Measurements from ENCODE around the gene DTX1.
"Not testable (repeated sequence)": the region's sequence is repeated elsewhere in the genome, so short reads cannot be mapped to it uniquely, and the experiment has no call there.

DTX1 gene

GRCh38 chr12:113140706-113141105, 84.2 kb downstream of the DTX1 start:
- no peak for DNase-seq

GRCh38 chr12:113141716-113142115, 85.2 kb downstream of the DTX1 start:
- not testable (repeated sequence) for DNase-seq

GRCh38 chr12:113142173-113142885, 85.8 kb downstream of the DTX1 start:
- DNase-seq: no peak

GRCh38 chr12:113142886-113143332, 86.4 kb downstream of the DTX1 start:
- DNase-seq: no peak

- DNase-seq: no peak
Observed at GRCh38 chr12:113143959-113144358, 87.4 kb downstream of the DTX1 start.

- no peak for DNase-seq
Observed at GRCh38 chr12:113144806-113145205, 88.3 kb downstream of the DTX1 start.

- DNase-seq: no peak
Observed at GRCh38 chr12:113145720-113146551, 89.4 kb downstream of the DTX1 start.

GRCh38 chr12:113146999-113147398, 90.5 kb downstream of the DTX1 start:
- DNase-seq: no peak

Data from NCI-H1048 (cell line).